Measurements from ENCODE around the gene GAS6.
A peak's percentile ranks its signal among the peaks of the same experiment; 100 is the strongest.

The GAS6 gene

DNA sequence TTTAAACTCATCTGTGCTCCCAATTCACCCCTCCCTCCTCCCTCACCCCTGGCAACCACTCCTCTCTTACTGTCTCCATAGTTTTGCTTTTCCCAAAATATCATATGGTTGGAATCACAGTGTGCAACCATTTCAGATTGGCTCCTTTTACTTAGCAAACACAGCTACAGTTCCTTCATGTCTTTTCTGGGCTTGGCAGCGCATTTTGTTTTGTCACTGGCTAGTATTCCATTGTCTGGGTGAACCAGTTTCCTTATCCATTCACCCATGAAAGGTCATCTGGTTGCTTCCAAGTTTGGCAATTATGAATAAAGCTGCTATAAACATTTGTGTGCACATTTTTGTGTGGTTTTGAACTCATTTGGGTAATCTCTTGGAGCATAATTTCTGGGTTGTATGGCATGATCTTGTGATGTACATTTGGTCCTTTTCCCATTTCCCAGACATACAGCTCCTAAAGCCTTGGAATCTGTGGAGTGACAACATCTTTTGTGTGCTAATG lies 23.9 kb upstream of the GAS6 start:
- DNase-seq (ENCODE audit: low read depth) = peak; percentile 97
- no peak overlapping the region for H3K4me3 ChIP-seq (ENCODE audit: low read length)
- TF ChIP-seq CTCF (conservative IDR thresholded peaks at IDR 0.05; ENCODE audit: low read length) = no peak

DNA sequence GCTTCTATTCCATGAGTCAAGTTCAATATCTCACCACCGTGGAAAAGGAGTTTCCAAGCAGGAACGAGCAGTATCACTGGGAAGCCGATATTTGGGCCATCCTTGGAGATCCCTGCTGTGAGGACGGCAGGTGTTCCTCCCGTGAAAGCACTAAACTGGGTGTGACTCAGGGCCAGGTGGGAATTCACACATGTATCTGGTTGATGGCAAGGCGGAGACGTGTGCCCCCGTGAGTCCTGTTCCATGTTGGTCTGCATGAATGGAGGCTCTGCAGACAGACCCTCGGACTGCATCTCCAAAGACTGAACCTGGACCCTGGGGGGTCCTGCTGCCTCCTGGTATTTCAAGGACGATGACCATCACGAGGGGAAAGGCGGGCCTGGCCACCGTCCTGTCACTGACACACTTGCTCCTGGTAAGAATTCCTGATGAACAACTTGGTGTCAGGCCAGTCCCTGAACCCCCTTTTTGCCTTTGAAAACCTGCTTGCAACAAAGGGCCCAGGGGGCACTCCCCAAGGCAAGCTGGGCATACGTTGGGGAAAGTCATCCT lies 22.8 kb upstream of the GAS6 start:
- no peak for DNase-seq (ENCODE audit: low read depth)
- no peak for TF ChIP-seq CTCF (conservative IDR thresholded peaks at IDR 0.05; ENCODE audit: low read length)
- no peak overlapping the region for H3K4me3 ChIP-seq (ENCODE audit: low read length)

DNA sequence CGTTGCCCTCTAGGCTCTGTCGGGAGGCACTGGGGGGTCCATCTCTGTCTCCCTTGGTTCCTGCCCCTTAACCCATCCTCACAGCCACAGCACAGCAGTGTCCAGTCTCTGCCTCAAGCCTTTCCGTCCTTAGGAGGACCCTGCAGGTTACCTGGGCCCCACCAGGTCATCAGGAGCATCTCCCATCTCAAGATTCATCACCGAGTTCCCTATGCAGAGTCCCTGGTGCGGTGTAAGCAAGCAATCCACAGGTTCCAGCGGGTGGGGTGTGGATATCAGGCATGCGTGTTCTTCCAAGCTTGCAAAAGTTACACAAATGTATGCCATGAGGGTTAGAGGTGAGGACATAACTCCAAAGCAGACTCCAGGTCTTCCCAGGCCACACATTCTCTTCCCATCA lies 20.9 kb upstream of the GAS6 start:
- TF ChIP-seq CTCF (conservative IDR thresholded peaks at IDR 0.05; ENCODE audit: low read length) = no peak
- no peak overlapping the region for H3K4me3 ChIP-seq (ENCODE audit: low read length)
- no peak for DNase-seq (ENCODE audit: low read depth)

DNA sequence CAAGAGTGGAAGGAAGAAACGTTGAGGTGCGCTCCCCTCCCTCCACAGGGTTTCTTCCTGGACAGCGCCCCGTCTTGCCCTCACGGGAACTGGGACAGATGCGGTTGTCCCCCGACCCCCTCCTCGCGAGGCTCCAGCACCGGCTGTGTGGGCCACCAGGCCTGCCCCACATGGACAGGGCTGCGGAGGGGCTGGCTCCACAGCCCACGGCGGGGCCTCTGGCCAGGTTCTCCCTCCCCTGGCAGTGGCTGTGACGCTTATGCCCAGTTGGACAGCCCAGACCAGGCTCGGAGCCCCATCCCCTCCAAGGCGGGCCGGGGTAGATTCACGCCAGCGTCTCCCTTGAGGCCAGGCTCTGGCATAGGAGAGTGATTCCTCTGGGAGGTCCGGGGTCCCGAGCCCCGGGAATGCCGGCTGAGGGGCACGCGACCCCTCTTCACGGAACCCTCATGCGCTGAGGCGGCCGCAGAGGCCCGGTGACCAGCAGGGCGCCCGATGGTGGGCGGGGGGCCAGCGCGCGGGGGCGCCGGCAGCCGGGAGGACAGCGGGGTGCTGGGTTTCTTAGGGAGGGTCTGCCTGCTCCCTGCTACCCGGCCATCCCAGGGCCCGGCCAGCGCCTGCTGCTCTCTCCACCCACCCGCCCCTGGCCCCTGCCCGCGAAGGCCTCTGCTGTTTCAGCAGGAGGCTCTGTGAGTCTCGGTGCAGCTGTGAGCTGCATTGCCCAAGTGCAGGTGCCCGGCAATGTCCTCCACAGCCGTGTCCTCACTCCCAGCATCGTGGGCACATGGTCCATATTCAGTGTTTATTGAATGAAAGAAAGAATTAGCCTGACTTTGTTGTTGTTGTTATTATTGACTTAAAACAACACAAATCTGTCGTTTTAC lies 20.3 kb upstream of the GAS6 start:
- no peak for TF ChIP-seq CTCF (conservative IDR thresholded peaks at IDR 0.05; ENCODE audit: low read length)
- H3K4me3 ChIP-seq (ENCODE audit: low read length) = no peak overlapping the region
- DNase-seq (ENCODE audit: low read depth) = no peak

DNA sequence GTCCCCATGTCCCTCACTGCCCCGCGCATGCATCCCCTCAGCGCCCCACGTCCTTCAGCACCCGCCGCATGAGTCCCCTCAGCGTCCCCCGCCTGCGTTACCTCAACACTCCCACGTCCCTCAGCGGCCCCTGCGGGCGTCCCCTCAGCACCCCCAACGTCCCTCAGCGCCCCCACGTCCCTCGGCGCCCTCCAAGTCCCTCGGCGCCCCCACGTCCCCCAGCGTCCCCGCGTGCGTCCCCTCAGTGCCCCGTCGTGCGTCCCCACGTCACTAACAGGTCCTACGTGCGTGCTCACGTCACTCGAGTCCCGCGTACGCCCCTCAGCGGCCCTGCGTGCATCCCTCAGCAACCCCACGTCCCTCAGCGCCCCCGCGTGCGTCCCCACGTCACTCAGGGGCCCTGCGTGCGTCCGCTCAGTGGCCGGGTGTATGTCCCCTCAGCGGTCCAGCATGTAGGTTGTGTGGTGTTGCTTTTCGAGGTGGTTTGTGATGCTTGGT lies 19.5 kb upstream of the GAS6 start:
- no peak overlapping the region for H3K4me3 ChIP-seq (ENCODE audit: low read length)
- no peak for TF ChIP-seq CTCF (conservative IDR thresholded peaks at IDR 0.05; ENCODE audit: low read length)
- DNase-seq (ENCODE audit: low read depth) = no peak

DNA sequence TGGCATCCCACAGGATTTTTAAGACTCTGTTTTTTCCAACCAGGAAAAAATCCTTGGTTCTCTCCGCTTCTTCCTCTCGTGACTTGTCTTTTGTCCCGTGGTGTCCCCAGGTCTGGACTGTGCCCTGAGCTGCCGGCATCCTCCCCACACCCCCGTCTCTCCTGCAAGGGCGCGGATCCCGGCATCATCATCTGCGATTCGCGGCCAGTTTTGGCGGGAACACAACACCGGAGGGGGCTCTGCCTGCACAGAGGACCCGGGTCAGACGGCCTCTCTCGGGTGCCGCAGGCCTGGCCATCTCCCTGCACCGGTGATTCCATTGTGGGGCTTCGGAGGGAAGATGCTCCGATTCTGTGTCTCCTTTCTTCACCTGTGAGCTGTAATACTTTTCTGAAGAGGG lies 18.8 kb upstream of the GAS6 start:
- TF ChIP-seq CTCF (conservative IDR thresholded peaks at IDR 0.05; ENCODE audit: low read length) = no peak
- DNase-seq (ENCODE audit: low read depth) = no peak

DNA sequence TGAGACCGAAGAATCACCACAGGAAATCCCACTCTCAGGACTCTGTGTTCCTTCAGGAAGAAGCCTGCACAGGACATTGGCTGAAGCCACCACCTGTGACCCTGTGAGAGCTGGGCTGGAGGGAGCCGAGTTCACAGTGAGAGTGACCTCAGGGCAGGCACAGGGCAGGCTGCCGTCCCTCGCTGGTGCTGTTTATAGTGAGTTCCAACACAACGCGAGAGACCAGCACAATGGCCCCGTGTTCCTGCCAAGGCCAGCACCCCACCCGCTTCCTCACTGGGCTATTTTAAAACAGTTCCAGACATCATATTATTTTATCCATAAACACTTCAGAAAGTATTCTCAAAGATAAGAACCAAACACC lies 18.4 kb upstream of the GAS6 start:
- no peak overlapping the region for H3K4me3 ChIP-seq (ENCODE audit: low read length)
- no peak for TF ChIP-seq CTCF (conservative IDR thresholded peaks at IDR 0.05; ENCODE audit: low read length)
- no peak for DNase-seq (ENCODE audit: low read depth)

More for the DNA sequence above, 18.8 kb upstream of the GAS6 start:
- H3K4me3 ChIP-seq (ENCODE audit: low read length) = no peak overlapping the region

All from AG10803 (cell line).